ENCODE results near the gene TUBGCP5. TPM values are rescaled to one million over a fixed set of nuclear protein-coding genes. Genes with fewer than 3 reads are reported as not detected.
"Not testable (repeated sequence)": the region's sequence is repeated elsewhere in the genome, so short reads cannot be mapped to it uniquely, and the experiment has no call there.

The TUBGCP5 gene
- 23.8 and 34.3 TPM in 2 replicates for total RNA-seq (ENCODE audit: low replicate concordance)

DNA sequence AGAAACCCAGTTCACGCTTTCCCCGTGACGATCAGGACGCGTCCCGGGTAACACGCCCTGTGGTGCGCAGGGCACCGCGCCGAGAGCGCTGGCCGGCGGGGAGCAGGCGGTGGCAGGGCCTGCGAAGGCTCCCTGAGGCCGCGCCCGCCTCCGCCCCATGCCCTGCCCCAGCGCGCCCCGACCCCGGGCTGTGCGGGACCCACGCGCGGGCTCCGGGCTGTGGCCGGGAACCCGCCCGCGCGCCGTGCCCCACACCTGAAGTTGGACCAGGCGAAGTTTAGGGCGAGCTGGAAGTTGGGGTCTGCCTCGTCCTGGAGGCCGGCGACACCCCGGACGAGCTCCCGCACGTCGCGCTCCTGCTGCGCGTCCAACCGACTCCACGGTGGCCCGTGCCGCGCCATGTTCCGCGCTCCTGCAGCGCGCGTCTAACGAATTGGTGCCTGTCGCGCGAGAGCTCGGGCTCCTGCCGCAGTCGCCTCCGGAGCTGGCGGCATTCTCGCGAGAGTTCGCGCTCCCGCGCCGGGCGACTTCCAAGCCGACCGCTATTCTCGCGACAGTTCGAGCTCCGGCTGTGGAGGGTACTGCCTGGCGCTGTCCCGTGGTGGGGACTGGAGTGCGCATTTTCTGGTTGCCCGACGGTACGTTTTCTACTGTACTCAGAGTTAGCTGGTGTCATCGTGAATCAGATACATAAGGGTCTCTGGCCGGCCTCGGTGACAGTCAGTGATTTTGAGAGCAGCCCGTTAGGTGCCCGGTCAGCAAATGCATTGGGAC, at the start of gene TUBGCP5:
Gene TUBGCP5, minus strand, starts transcription at position 427 of the 774 bp plus-strand sequence. Its CDS starts 26 bp downstream, at position 401.
- H3K9ac ChIP-seq: peak within 1 kb of the TSS; percentile 84
- no peaks in the 10 kb centered on the region for H3K36me3 ChIP-seq
- H3K79me2 ChIP-seq (ENCODE audit: low read depth): peaks cover 14% of the 10 kb centered on the region
- no peak within 1 kb of the TSS for H3K27ac ChIP-seq
- TF ChIP-seq EZH2phosphoT487 (IDR thresholded peaks at IDR 0.05) (peak; percentile 22), EZH2 (IDR thresholded peaks at IDR 0.05) (no peak)
- TF ChIP-seq, protein P1, sequence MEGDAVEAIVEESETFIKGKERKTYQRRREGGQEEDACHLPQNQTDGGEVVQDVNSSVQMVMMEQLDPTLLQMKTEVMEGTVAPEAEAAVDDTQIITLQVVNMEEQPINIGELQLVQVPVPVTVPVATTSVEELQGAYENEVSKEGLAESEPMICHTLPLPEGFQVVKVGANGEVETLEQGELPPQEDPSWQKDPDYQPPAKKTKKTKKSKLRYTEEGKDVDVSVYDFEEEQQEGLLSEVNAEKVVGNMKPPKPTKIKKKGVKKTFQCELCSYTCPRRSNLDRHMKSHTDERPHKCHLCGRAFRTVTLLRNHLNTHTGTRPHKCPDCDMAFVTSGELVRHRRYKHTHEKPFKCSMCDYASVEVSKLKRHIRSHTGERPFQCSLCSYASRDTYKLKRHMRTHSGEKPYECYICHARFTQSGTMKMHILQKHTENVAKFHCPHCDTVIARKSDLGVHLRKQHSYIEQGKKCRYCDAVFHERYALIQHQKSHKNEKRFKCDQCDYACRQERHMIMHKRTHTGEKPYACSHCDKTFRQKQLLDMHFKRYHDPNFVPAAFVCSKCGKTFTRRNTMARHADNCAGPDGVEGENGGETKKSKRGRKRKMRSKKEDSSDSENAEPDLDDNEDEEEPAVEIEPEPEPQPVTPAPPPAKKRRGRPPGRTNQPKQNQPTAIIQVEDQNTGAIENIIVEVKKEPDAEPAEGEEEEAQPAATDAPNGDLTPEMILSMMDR (IDR thresholded peaks at IDR 0.05): peak; percentile 42
- Mint-ChIP-seq H3K4me3 (peak within 1 kb of the TSS; percentile 98), H3K36me3 (peaks cover 5% of the 10 kb centered on the region), H3K4me1 (peaks cover 5% of the 10 kb centered on the region), H3K9me3 (peaks cover 2% of the 10 kb centered on the region), H3K27ac (peak within 1 kb of the TSS; percentile 98), H3K27me3 (ENCODE audit: insufficient read depth, low read depth) (peaks cover 3% of the 10 kb centered on the region)
- H3K9me3 ChIP-seq (ENCODE audit: low read depth): no peaks in the 10 kb centered on the region
- H2AFZ ChIP-seq (replicated peaks): peak within 1 kb of the TSS; percentile 98
- peaks cover 7% of the 10 kb centered on the region for H3K4me1 ChIP-seq
- no peaks in the 10 kb centered on the region for H3K27me3 ChIP-seq
- H4K20me1 ChIP-seq (ENCODE audit: low read depth): no peaks in the 10 kb centered on the region
- H3K4me2 ChIP-seq: peak within 1 kb of the TSS; percentile 99
- peak within 1 kb of the TSS; percentile 91 for H3K4me3 ChIP-seq
- no peaks in the 10 kb centered on the region for H3F3A ChIP-seq (ENCODE audit: low read depth)
- DNase-seq (ENCODE audit: low spot score): peak; percentile 99

GRCh38 chr15:23083115-23083514, 43.7 kb upstream of the TUBGCP5 start:
- no peak for TF ChIP-seq EZH2 (IDR thresholded peaks at IDR 0.05)
- Histone ChIP-seq H3K4me2 (no peak overlapping the region), H3K79me2 (ENCODE audit: low read depth) (no peaks in the 10 kb centered on the region), H4K20me1 (ENCODE audit: low read depth) (no peaks in the 10 kb centered on the region), H3K4me1 (no peaks in the 10 kb centered on the region), H3K36me3 (no peaks in the 10 kb centered on the region), H3K4me3 (no peak overlapping the region), H2AFZ (replicated peaks) (no peak overlapping the region), H3K27me3 (no peaks in the 10 kb centered on the region), H3K27ac (no peak overlapping the region), H3F3A (ENCODE audit: low read depth) (no peaks in the 10 kb centered on the region), H3K9ac (no peak overlapping the region), H3K9me3 (ENCODE audit: low read depth) (no peaks in the 10 kb centered on the region)
- no peak for DNase-seq (ENCODE audit: low spot score)
- Mint-ChIP-seq H3K36me3 (no peaks in the 10 kb centered on the region), H3K27ac (no peak overlapping the region), H3K27me3 (ENCODE audit: insufficient read depth, low read depth) (no peaks in the 10 kb centered on the region), H3K4me3 (no peak overlapping the region), H3K4me1 (no peaks in the 10 kb centered on the region), H3K9me3 (peaks cover 4% of the 10 kb centered on the region)

GRCh38 chr15:23081996-23082737, 42.8 kb upstream of the TUBGCP5 start:
- H4K20me1 ChIP-seq (ENCODE audit: low read depth); H3K4me3 ChIP-seq; H3K4me1 Mint-ChIP-seq; H3F3A ChIP-seq (ENCODE audit: low read depth); H2AFZ ChIP-seq (replicated peaks); H3K4me2 ChIP-seq; H3K27ac ChIP-seq; H3K27ac Mint-ChIP-seq; H3K27me3 ChIP-seq; H3K79me2 ChIP-seq (ENCODE audit: low read depth); H3K27me3 Mint-ChIP-seq (ENCODE audit: insufficient read depth, low read depth); DNase-seq (ENCODE audit: low spot score); H3K4me1 ChIP-seq; H3K36me3 ChIP-seq; H3K9ac ChIP-seq; H3K36me3 Mint-ChIP-seq; H3K4me3 Mint-ChIP-seq; H3K9me3 ChIP-seq (ENCODE audit: low read depth); H3K9me3 Mint-ChIP-seq: not testable (repeated sequence)

DNA sequence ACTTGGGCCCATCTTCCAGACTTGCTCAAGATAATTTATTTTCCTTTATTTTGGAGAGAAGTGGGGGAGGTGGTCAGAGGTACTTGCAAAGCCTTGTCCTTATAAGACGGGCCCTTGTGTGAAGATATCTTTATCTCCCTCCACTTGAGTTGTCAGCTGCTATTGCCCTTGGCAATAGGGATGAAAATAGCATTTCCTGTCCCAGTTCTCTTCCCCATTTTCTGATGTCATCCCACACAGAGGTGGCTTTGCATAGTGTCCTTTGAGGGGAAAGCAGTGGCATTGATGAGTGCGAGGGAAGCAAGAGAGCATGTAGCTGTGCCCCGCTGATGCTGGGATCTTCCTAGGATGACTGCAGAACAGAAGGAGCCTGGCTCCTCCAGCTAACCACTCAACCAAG, 41.9 kb upstream of the TUBGCP5 start:
- Histone ChIP-seq H3K9me3 (ENCODE audit: low read depth) (no peaks in the 10 kb centered on the region), H3K4me1 (no peaks in the 10 kb centered on the region), H2AFZ (replicated peaks) (no peak overlapping the region), H3K9ac (no peak overlapping the region), H3K4me2 (no peak overlapping the region), H3K4me3 (no peak overlapping the region), H4K20me1 (ENCODE audit: low read depth) (no peaks in the 10 kb centered on the region), H3K27me3 (no peaks in the 10 kb centered on the region), H3K79me2 (ENCODE audit: low read depth) (no peaks in the 10 kb centered on the region), H3K36me3 (no peaks in the 10 kb centered on the region), H3F3A (ENCODE audit: low read depth) (no peaks in the 10 kb centered on the region), H3K27ac (no peak overlapping the region)
- Mint-ChIP-seq H3K4me3 (no peak overlapping the region), H3K27ac (no peak overlapping the region), H3K36me3 (no peaks in the 10 kb centered on the region), H3K9me3 (peaks cover 4% of the 10 kb centered on the region), H3K4me1 (no peaks in the 10 kb centered on the region), H3K27me3 (ENCODE audit: insufficient read depth, low read depth) (no peaks in the 10 kb centered on the region)
- no peak for DNase-seq (ENCODE audit: low spot score)
- TF ChIP-seq, protein P1 (IDR thresholded peaks at IDR 0.05): no peak
- TF ChIP-seq EZH2 (IDR thresholded peaks at IDR 0.05) (no peak), EZH2phosphoT487 (IDR thresholded peaks at IDR 0.05) (no peak)
